HFFc6 (cell line): Measurements from ENCODE around the gene DAP. TPM values are rescaled to one million over a fixed set of nuclear protein-coding genes. Genes with fewer than 3 reads are reported as not detected.
"Not testable (repeated sequence)": the region's sequence is repeated elsewhere in the genome, so short reads cannot be mapped to it uniquely, and the experiment has no call there.

Experiments
- DNase-seq: peaks from one replicate; pipeline ENCODE4 v3.0.0-alpha.2; 2018
- H3K27ac Mint-ChIP-seq: 2 replicates; pipeline ENCODE4 v1.8.0; 2020; ENCODE audit warnings: mild to moderate bottlenecking, mixed read lengths
- H3K27me3 Mint-ChIP-seq: 2 replicates; pipeline ENCODE4 v1.8.0; 2021; ENCODE audit warnings: mild to moderate bottlenecking, moderate library complexity, mixed read lengths; ENCODE audit not compliant: insufficient read depth
- H3K36me3 Mint-ChIP-seq: 2 replicates; pipeline ENCODE4 v1.8.0; 2021; ENCODE audit warnings: low read depth, mixed read lengths
- H3K4me1 Mint-ChIP-seq: 2 replicates; pipeline ENCODE4 v1.8.0; 2020; ENCODE audit warnings: low read depth, mixed read lengths
- H3K4me3 Mint-ChIP-seq: 2 replicates; pipeline ENCODE4 v1.8.0; 2020; ENCODE audit warnings: mild to moderate bottlenecking, moderate library complexity, mixed read lengths
- H3K9me3 Mint-ChIP-seq: 2 replicates; pipeline ENCODE4 v1.8.0; 2020; ENCODE audit warnings: mild to moderate bottlenecking, mixed read lengths
- total RNA-seq, 6 experiments: library from RNA; stranded (reverse); fragmentation: NEBNext Ultra II Directional; extraction: Animal tissue kit (Norgen Biotek cat#: 25700); gene quantifications; 2 replicates in 1 of 6; 3 replicates in 5 of 6; pipeline ENCODE4 v1.2.3, GENCODE V29; 2021
- TF ChIP-seq, protein P1 (sequence below): fragments of 200-600 bp; sonication (generic); IDR thresholded peaks from 2 replicates; pipeline ENCODE4 v1.5.0; 2021; ENCODE audit warnings: antibody characterized with exemption, mild to moderate bottlenecking

DAP gene
- total RNA-seq, 6 experiments from 2014 or later = 255 to 357 (median 285) TPM

DNA sequence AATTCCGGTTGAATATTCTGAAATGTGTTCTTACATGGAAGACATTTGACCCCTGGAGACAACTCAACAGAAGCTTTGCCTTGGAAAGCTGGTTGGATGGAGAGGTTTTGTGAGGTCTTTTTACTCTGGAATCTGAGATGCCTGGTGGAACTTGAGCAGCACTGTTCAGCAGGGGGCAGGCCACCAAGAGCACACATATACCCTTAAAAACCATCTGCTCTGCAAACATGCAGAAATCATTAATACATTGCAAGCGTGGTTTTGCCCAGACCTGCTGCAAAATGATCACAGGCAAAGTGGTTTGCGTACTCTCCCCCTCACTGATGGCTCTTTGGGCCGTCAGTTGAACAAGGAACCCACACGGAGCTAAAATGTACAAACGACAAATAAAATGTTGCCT, 32.8 kb upstream of the DAP start:
- TF ChIP-seq, protein P1, sequence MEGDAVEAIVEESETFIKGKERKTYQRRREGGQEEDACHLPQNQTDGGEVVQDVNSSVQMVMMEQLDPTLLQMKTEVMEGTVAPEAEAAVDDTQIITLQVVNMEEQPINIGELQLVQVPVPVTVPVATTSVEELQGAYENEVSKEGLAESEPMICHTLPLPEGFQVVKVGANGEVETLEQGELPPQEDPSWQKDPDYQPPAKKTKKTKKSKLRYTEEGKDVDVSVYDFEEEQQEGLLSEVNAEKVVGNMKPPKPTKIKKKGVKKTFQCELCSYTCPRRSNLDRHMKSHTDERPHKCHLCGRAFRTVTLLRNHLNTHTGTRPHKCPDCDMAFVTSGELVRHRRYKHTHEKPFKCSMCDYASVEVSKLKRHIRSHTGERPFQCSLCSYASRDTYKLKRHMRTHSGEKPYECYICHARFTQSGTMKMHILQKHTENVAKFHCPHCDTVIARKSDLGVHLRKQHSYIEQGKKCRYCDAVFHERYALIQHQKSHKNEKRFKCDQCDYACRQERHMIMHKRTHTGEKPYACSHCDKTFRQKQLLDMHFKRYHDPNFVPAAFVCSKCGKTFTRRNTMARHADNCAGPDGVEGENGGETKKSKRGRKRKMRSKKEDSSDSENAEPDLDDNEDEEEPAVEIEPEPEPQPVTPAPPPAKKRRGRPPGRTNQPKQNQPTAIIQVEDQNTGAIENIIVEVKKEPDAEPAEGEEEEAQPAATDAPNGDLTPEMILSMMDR = peak; percentile 44; the same call in 1 of the 2 replicates
- peaks cover 3% of the 10 kb centered on the region; the same call in 1 of the 2 replicates for H3K27me3 Mint-ChIP-seq
- H3K4me1 Mint-ChIP-seq = peaks cover 18% of the 10 kb centered on the region
- DNase-seq = no peak
- no peak overlapping the region for H3K4me3 Mint-ChIP-seq
- H3K27ac Mint-ChIP-seq = no peak overlapping the region
- H3K36me3 Mint-ChIP-seq = no peaks in the 10 kb centered on the region
- H3K9me3 Mint-ChIP-seq = no peaks in the 10 kb centered on the region

DNA sequence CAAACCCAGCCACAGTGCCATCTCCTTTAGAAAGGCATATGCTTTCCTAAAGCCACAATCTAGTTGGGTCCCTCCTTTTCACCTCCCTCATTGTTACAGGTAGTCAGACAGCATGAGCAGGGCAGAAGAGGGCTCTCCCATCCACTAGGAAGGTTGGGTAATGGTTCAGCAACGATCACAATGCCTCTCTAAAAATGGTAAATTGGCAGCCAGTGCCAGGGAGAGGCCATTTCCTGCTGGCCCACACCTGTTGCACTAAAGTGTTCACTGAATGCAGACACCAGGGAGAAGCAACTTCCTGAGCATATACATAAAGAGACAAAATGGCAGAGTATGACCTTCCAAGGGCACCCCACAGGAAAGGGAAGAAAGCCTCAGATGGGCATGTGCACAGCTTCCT, 31.3 kb upstream of the DAP start:
- TF ChIP-seq, protein P1 = no peak
- no peak for DNase-seq
- no peak overlapping the region for H3K4me3 Mint-ChIP-seq
- H3K9me3 Mint-ChIP-seq = no peaks in the 10 kb centered on the region
- H3K36me3 Mint-ChIP-seq = no peaks in the 10 kb centered on the region
- H3K27ac Mint-ChIP-seq = no peak overlapping the region
- peaks cover 25% of the 10 kb centered on the region for H3K4me1 Mint-ChIP-seq
- H3K27me3 Mint-ChIP-seq = peaks cover 3% of the 10 kb centered on the region; the same call in 1 of the 2 replicates

DNA sequence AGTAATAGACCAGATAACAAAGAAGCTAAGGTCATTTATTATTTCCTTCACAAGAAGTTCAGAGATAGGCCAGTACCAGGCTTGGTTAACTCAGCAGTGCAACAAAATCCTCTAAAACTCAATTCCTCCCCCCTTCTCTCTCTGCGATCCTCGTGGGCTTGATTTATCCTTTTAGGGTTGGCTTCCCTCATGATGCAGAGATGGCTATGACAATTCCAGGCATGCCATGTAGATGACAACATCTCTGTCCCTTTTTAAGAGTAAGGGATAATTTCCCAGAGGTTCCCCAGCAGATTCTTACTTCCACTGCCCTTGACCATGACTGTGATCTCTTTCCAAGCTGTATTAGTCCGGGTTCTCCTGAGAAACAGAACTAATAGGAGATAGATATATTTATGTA, 28.7 kb upstream of the DAP start:
- Mint-ChIP-seq H3K9me3 (no peaks in the 10 kb centered on the region), H3K27ac (peak overlapping the region; percentile 56), H3K27me3 (no peaks in the 10 kb centered on the region), H3K4me1 (peaks cover 25% of the 10 kb centered on the region), H3K36me3 (no peaks in the 10 kb centered on the region), H3K4me3 (peak overlapping the region; percentile 45; the same call in 1 of the 2 replicates)
- peak; percentile 11 for DNase-seq
- TF ChIP-seq, protein P1 = no peak

DNA sequence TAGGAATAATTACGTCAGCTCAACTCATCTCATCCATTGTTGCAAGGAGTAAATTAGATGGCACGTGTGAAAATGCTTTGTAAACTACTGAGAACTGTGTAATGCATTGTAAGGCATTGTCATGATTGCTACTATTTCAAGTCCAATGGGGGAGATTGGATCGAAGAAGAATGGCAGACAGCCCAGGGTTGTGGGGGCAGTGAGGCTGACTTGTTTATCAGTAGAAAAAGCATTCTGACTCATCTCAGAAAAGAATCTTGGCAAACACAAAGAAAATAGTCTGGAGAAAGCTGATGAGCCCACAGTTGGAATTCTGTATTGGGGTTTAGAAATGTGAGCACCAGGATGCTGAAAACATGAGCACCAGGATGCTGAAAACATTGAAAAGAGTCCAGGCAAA, 28.0 kb upstream of the DAP start:
- peaks cover 25% of the 10 kb centered on the region for H3K4me1 Mint-ChIP-seq
- H3K36me3 Mint-ChIP-seq = no peaks in the 10 kb centered on the region
- DNase-seq = peak; percentile 85
- H3K4me3 Mint-ChIP-seq = peak overlapping the region; percentile 22; the same call in 1 of the 2 replicates
- no peaks in the 10 kb centered on the region for H3K27me3 Mint-ChIP-seq
- no peaks in the 10 kb centered on the region for H3K9me3 Mint-ChIP-seq
- H3K27ac Mint-ChIP-seq = peak overlapping the region; percentile 56
- TF ChIP-seq, protein P1 = no peak

DNA sequence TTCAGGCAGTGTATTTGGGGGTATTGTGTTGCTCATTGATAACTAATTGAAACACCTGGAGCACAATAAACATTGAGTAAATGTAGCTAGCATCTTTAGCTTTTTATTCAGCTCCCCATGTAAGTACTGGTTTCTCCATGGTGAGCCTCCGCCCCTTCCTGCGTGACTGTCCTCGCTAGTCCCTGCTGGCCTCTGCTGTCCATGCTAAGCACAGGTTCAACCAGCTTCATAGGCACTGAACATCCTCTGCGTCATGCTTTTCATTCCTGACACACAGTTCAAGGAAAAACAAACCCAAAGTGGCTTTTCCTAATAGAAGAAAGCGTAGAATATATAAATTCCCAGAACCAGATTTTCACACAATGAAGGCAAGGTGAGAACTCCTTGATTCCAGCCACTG, 27.3 kb upstream of the DAP start:
- H3K4me1 Mint-ChIP-seq = peaks cover 25% of the 10 kb centered on the region
- H3K27me3 Mint-ChIP-seq = no peaks in the 10 kb centered on the region
- no peaks in the 10 kb centered on the region for H3K36me3 Mint-ChIP-seq
- H3K9me3 Mint-ChIP-seq = no peaks in the 10 kb centered on the region
- DNase-seq = no peak
- TF ChIP-seq, protein P1 = no peak
- no peak overlapping the region for H3K4me3 Mint-ChIP-seq
- H3K27ac Mint-ChIP-seq = no peak overlapping the region; the same call in 1 of the 2 replicates

DNA sequence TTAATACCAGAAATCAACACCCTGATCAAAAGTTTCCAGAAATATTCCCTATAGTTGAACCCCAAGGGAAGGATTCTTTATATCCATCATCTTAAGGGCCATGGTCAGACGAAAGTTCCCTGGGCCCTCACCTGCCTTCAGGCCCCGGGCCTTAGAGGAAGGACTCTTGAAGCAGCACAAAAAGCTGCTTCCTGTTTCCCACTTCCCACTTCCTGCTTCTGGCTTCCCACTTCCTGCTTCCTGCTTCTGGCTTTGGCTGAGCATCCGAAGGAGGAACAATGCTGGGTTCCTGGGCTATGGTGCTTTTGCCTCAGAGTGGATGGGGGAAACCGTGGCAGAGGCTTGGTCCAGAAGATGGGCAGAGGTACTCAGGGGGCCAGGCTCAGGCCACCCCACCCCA, 25.8 kb upstream of the DAP start:
- DNase-seq = no peak

DNA sequence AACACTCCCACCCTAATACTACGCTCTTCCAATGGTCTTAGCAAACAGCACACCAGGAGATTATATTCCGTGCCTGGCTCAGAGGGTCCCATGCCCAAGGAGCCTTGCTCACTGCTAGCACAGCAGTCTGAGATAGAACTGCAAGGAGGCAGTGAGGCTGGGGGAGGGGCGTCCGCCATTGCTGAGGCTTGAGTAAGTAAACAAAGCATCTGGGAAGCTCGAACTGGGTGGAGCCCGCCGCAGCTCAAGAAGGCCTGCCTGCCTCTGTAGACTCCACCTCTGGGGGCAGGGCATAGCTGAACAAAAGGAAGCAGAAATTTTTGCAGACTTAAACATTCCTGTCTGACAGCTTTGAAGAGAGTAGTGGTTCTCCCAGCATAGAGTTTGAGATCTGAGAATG, 19.2 kb upstream of the DAP start:
- H3K27ac Mint-ChIP-seq, DNase-seq, H3K27me3 Mint-ChIP-seq, H3K4me3 Mint-ChIP-seq, H3K36me3 Mint-ChIP-seq, H3K9me3 Mint-ChIP-seq: not testable (repeated sequence)
- H3K4me1 Mint-ChIP-seq = peaks cover 11% of the 10 kb centered on the region

More for the DNA sequence above, 25.8 kb upstream of the DAP start:
- Mint-ChIP-seq H3K4me1 (peaks cover 25% of the 10 kb centered on the region), H3K27me3 (peaks cover 2% of the 10 kb centered on the region; the same call in 1 of the 2 replicates), H3K27ac (no peak overlapping the region), H3K4me3 (no peak overlapping the region), H3K36me3 (no peaks in the 10 kb centered on the region), H3K9me3 (no peaks in the 10 kb centered on the region)
- TF ChIP-seq, protein P1 = no peak
